Left renal cortex interstitium (tissue), 4 donors: ENCODE measurements around the gene MELTF. TPM values are rescaled to one million over a fixed set of nuclear protein-coding genes. Genes with fewer than 3 reads are reported as not detected.

Experiments used
- DNase-seq, 4 donors: peaks; one replicate each; pipeline ENCODE4 v3.0.0-alpha.2; 2013; ENCODE audit warnings: low read depth in 4 of 4, low spot score in 2 of 4, missing footprints in 1 of 4
- polyA plus RNA-seq, 4 donors: library from polyadenylated mRNA; unstranded; fragments of 120-200 nt; gene quantifications; one replicate each; pipeline ENCODE4 v1.2.1, GENCODE V29; 2013; ENCODE audit not compliant: insufficient read length in 4 of 4

MELTF gene
- polyA plus RNA-seq, 4 donors, result 2.1 to 3.7 (median 3.0) TPM

GRCh38 chr3:196969660-196970546, 59.7 kb downstream of the MELTF start:
- no peak for DNase-seq

GRCh38 chr3:196969134-196969659, 60.4 kb downstream of the MELTF start:
- no peak for DNase-seq

DNA sequence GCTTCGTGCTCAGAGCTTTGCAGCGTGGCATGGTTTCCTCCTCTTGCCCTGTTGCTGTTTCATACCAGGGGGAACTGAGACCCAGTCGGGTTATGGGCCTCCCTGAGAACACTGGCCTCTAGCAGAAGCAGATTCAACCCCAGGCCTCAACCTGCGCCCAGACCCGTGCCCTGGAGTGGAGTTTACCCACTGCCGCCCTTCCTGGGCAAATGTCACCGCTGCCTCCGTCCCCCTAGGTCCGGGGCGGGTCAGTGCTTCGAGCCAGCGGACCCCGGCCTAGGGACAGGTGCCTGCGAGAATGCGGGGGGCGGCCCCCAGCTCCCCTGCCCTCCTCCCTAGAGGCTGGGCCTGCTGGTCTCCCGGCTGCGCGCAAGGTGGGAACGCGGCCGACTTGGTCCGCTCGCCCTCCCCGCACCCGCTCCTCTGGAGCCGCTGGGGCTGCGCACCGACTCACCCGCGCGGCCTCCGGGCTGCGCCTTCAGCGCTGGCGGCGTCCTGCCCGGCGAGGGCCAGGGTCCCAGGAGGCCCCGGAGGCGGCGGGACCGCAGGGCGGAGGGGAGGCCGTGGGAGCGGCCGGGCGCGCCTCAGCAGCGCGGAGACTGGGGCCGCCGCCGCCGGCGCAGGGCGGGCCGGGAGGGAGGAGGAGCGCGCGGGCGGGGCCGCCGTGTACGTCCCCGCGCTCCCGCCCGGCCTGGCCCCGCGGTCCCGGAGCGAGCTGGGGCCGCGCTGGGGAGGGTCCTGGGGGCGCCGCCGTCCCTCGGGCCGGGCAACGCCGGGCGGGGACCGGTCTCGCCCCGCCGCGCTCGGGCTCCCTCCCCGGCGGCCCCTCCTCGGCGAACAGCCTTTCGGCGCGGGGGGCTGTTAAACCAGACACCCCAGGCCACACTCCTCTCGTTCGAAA, 61.1 kb downstream of the MELTF start, which contains the start of gene PIGZ:
Gene PIGZ (minus strand): TSS at position 601 of the 901 bp plus-strand sequence. CDS start 16,802 bp downstream, outside the sequence.
- DNase-seq, result no peak

DNA sequence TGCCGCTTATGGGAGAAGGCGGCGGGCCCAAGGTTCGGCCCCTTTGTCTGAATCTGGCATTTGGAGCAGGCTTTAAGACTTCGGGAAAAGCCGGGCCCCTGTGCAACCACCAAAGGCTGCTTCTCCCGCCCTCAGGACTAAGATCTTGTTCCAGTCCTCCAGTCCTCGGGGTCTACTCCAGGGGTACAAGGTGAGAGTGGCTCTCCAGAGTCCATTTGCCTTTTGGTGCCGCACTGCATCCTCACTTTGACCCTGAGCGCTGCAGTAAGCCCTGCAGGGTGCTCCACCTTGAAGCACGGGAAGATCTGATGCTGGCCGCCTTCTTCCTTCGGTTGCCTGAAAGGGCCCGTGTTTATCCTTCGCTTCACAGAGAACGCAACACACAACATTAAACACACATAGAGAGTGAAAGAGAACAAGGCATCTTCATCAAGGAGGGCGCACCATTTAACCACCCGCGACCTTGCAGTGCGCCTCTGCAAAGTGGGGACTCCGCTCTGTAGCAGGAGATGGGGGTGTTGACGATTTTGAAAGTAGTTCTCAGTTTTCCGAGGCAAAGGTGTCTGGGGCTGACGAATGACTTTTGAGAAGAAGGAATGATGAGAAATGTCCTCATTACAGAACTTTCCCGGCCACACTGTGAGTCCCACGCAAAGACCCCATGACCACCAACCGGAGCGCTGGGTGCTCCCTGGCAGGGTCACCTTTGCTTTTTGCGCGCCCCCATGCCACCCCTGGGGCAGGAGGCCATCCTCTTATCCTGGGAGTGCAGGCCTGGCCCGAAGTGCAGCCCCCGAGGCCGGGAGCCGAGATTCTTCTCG, 62.0 kb downstream of the MELTF start:
- DNase-seq, result no peak

GRCh38 chr3:196966526-196967401, 62.9 kb downstream of the MELTF start:
- no peak for DNase-seq

- DNase-seq, result no peak
Measured at GRCh38 chr3:196965804-196966173, 63.8 kb downstream of the MELTF start.

DNA sequence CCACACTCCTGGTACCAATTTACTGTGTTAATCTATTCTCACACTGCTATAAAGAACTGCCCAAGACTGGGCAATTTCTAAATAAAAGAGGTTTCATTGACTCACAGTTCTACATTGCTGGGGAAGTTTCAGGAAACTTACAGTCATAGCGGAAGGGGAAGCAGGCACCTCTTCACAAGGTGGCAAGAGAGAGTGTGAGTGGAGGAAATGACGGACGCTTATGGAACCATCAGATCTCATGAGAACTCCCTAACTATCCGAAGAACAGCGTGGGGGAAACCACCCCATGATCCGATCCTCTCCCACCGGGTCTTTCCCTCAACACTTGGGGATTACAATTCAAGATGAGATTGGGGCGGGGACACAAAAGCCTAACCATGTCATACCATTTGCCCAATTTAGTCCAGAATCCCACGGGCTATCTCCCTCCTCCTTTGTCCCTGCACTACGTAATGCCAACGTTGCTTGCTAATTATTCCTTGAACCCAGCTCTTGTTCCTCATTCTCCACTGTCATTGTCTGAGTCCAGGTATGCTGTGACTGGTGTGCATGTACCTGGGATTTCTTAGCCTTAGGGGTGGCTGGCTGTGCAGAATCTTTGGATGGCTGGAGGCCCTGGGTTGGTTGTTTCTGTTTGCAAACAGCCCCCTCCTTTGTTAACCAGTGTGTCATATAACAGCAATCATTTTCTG, 64.4 kb downstream of the MELTF start:
- no peak for DNase-seq

DNA sequence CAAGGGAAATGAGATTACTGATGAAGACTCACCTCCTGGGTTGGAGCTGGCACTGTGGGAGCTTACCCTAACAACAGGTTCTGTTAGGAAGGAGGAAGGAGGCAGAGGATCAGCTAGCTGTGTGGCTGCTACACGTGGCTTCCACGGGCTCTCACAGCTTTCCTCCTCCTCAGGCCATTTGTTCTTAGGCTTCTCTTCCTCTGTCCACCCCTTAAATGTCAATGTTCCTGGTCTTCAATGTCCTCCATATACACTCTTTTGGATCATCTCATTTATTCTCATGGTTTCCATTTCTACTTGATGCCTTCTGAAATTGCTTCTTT, 66.0 kb downstream of the MELTF start:
- no peak for DNase-seq

GRCh38 chr3:196962930-196963630, 66.5 kb downstream of the MELTF start:
- no peak for DNase-seq

DNA sequence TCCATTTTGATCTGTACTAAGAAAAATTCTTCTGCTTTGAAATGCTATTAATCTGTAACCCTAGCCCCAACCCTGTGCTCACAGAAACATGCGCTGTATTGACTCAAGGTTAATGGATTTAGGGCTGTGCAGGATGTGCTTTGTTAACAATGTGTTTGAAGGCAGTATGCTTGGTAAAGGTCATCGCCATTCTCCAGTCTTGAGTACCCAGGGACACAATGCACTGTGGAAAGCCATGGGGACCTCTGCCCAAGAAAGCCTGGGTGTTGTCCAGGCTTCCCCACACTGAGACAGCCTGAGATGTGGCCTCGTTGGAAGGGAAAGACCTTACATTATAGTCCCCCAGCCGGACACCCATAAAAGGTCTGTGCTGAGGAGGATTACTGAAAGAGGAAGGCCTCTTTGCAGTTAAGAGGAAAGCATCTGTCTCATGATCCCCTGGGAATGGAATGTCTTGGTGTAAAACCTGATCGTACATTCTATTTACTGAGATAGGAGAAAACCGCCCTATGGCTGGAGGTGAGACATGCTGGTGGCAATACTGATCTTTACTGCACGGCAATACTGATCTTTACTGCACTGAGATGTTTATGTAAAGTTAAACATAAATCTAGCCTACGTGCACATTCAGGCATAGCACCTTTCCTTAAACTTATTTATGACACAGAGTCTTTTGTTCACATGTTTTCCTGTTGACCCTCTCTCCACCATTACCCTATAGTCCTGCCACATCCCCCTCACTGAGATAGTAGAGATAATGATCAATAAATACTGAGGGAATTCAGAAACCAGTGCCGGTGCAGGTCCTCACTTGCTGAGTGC, 67.3 kb downstream of the MELTF start:
- no peak for DNase-seq

GRCh38 chr3:196954832-196955231, 74.8 kb downstream of the MELTF start:
- no peak for DNase-seq

Other genes starting within 250 kb of the MELTF start
- 10 to 100 TPM; 17.6 to 37.8 (median 24.4) TPM for gene SENP5, start 161.9 kb downstream of the MELTF start, polyA plus RNA-seq
- gene NCBP2, start 87.3 kb downstream of the MELTF start, polyA plus RNA-seq, result 100 to 1,000 TPM in 2 of 4 donors, 10 to 100 TPM in 2; 91.2 to 113 (median 99.1) TPM
- 1 to 10 TPM; 1.2 to 2.9 (median 2.1) TPM for gene PIGZ, start 61.0 kb downstream of the MELTF start, polyA plus RNA-seq